H1 (cell line): ENCODE data around the gene MRPS2. TPM values are rescaled to one million over a fixed set of nuclear protein-coding genes. Genes with fewer than 3 reads are reported as not detected.

Experiments used
- CTCF ChIA-PET: fragments of 300-600 bp; sonication (Branson Sonifier 250); formaldehyde crosslinking; loops from one replicate; lab custom pipeline; 2021; ENCODE audit not compliant: partially characterized antibody; lab: Charles Lee
- POLR2A ChIA-PET: fragments of 300-600 bp; sonication (Branson Sonifier 250); formaldehyde crosslinking; loops from one replicate; lab custom pipeline; 2021; ENCODE audit warnings: inconsistent platforms; ENCODE audit not compliant: partially characterized antibody; lab: Charles Lee
- DNase-seq, 2 experiments: peaks; one replicate each; pipeline versions ENCODE4 v3.0.0 to v3.0.0-alpha.2; 2010 to 2022; ENCODE audit warnings: low spot score in 2 of 2, low read depth in 1 of 2, mixed read lengths in 1 of 2
- FAIRE-seq: peaks from 2 replicates; lab custom pipeline; 2011; peaks lifted over from hg19 to GRCh38; lab: Jason Lieb, UNC
- H2AFZ ChIP-seq: 2 replicates; pipeline ENCODE4 v1.8.1; 2012; ENCODE audit warnings: low read length, inconsistent platforms
- H2AK5ac ChIP-seq: 2 replicates; pipeline ENCODE4 v1.6.1; 2013; ENCODE audit warnings: low read depth, low read length
- H2BK120ac ChIP-seq: replicated peaks from 2 replicates; pipeline ENCODE3; 2013; ENCODE audit warnings: low read depth, low read length, inconsistent platforms
- H2BK12ac ChIP-seq: 2 replicates; pipeline ENCODE4 v1.6.1; 2013; ENCODE audit warnings: low read depth, low read length
- H2BK15ac ChIP-seq: 2 replicates; pipeline ENCODE4 v1.6.1; 2013; ENCODE audit warnings: low read length
- H2BK20ac ChIP-seq: 2 replicates; pipeline ENCODE4 v1.6.1; 2013; ENCODE audit warnings: low read length
- H2BK5ac ChIP-seq: 2 replicates; pipeline ENCODE4 v1.6.1; 2013; ENCODE audit warnings: low read depth, low read length
- H3K14ac ChIP-seq: 2 replicates; pipeline ENCODE4 v1.6.1; 2013; ENCODE audit warnings: inconsistent platforms; ENCODE audit not compliant: insufficient read length
- H3K18ac ChIP-seq: 2 replicates; pipeline ENCODE4 v1.6.1; 2013; ENCODE audit warnings: low read length; ENCODE audit errors: extremely low read depth
- H3K23ac ChIP-seq: 2 replicates; pipeline ENCODE4 v1.6.1; 2013; ENCODE audit warnings: inconsistent platforms; ENCODE audit not compliant: insufficient read length
- H3K23me2 ChIP-seq: 2 replicates; pipeline ENCODE4 v1.6.1; 2013; ENCODE audit warnings: low read depth, low read length
- H3K27ac ChIP-seq: 2 replicates; pipeline ENCODE4 v1.6.1; 2011; ENCODE audit warnings: low read depth, low read length, inconsistent platforms
- H3K27me3 ChIP-seq, 4 experiments: replicated peaks in 1 of 4; 1 replicate in 1 of 4; 2 replicates in 3 of 4; pipeline versions ENCODE4 v1.6.1 to v1.8.1; 2011 to 2013; ENCODE audit warnings: low read length in 3 of 4, mild to moderate bottlenecking in 3 of 4, inconsistent platforms in 2 of 4, mixed read lengths in 2 of 4, moderate library complexity in 1 of 4; ENCODE audit not compliant: control insufficient read depth in 3 of 4, insufficient read depth in 3 of 4; ENCODE audit errors: extremely low read depth in 1 of 4
- H3K36me3 ChIP-seq, 4 experiments: 2 replicates each; pipeline versions ENCODE4 v1.6.1 to v1.8.1; 2011 to 2013; ENCODE audit warnings: mild to moderate bottlenecking in 4 of 4, low read length in 3 of 4, moderate library complexity in 2 of 4, control low read depth in 1 of 4, inconsistent platforms in 1 of 4; ENCODE audit not compliant: insufficient read depth in 4 of 4, control insufficient read depth in 2 of 4
- H3K4ac ChIP-seq: replicated peaks from 2 replicates; pipeline ENCODE3; 2013; ENCODE audit warnings: low read length, low read depth, mixed read lengths, inconsistent platforms; ENCODE audit not compliant: insufficient read length
- H3K4me1 ChIP-seq, 4 experiments: replicated peaks in 1 of 4; 1 replicate in 1 of 4; 2 replicates in 3 of 4; pipeline versions ENCODE4 v1.6.1 to v1.8.1; 2011 to 2013; ENCODE audit warnings: low read length in 3 of 4, inconsistent platforms in 2 of 4, mixed read lengths in 1 of 4; ENCODE audit not compliant: insufficient read depth in 4 of 4, control insufficient read depth in 3 of 4
- H3K4me2 ChIP-seq, 2 experiments: 2 replicates each; pipeline versions ENCODE4 v1.6.1 to v1.8.1; 2011 to 2013; ENCODE audit warnings: low read depth in 2 of 2, low read length in 2 of 2, control low read depth in 1 of 2, inconsistent platforms in 1 of 2, mild to moderate bottlenecking in 1 of 2; ENCODE audit not compliant: insufficient read depth in 1 of 2
- H3K4me3 ChIP-seq, 4 experiments: fragments of 200-600, 300-600 bp in 1 of 4; sonication (generic), shearing (Covaris generic), sonication (Bioruptor Twin) in 1 of 4; 2 replicates each; pipeline versions ENCODE4 v1.5.1 to v1.8.1; 2011 to 2016; ENCODE audit warnings: low read length in 4 of 4, low read depth in 3 of 4, control low read depth in 2 of 4, inconsistent platforms in 2 of 4, mild to moderate bottlenecking in 2 of 4, mixed read lengths in 1 of 4, moderate library complexity in 1 of 4; ENCODE audit not compliant: insufficient read depth in 2 of 4; ENCODE audit errors: extremely low read depth in 1 of 4
- H3K56ac ChIP-seq: replicated peaks from 2 replicates; pipeline ENCODE3; 2013; ENCODE audit warnings: low read depth, mild to moderate bottlenecking, mixed read lengths, low read length, inconsistent platforms; ENCODE audit not compliant: insufficient read length
- H3K79me1 ChIP-seq: 2 replicates; pipeline ENCODE4 v1.6.1; 2013; ENCODE audit warnings: low read depth, low read length, control low read depth
- H3K79me2 ChIP-seq, 2 experiments: 2 replicates each; pipeline versions ENCODE4 v1.6.1 to v1.8.1; 2012 to 2013; ENCODE audit warnings: low read length in 2 of 2, mild to moderate bottlenecking in 2 of 2, inconsistent platforms in 1 of 2; ENCODE audit not compliant: insufficient read depth in 2 of 2, control insufficient read depth in 1 of 2
- H3K9ac ChIP-seq, 4 experiments: replicated peaks in 1 of 4; 1 replicate in 1 of 4; 2 replicates in 3 of 4; pipeline versions ENCODE4 v1.6.1 to v1.8.1; 2011 to 2013; ENCODE audit warnings: low read depth in 3 of 4, low read length in 3 of 4, control low read depth in 2 of 4, mild to moderate bottlenecking in 2 of 4, moderate library complexity in 2 of 4, inconsistent platforms in 1 of 4; ENCODE audit errors: extremely low read depth in 1 of 4
- H3K9me3 ChIP-seq, 2 experiments: 2 replicates each; pipeline versions ENCODE4 v1.6.1 to v1.8.1; 2012 to 2013; ENCODE audit warnings: mild to moderate bottlenecking in 2 of 2, moderate library complexity in 2 of 2, control low read depth in 1 of 2, inconsistent platforms in 1 of 2, low read depth in 1 of 2, low read length in 1 of 2, mixed read lengths in 1 of 2; ENCODE audit not compliant: insufficient read depth in 2 of 2
- H4K20me1 ChIP-seq, 2 experiments: replicated peaks in 1 of 2; 2 replicates each; pipeline versions ENCODE3 to v1.8.1; 2011 to 2013; ENCODE audit warnings: inconsistent platforms in 2 of 2, low read length in 2 of 2, mild to moderate bottlenecking in 1 of 2; ENCODE audit not compliant: insufficient read depth in 2 of 2, control insufficient read depth in 1 of 2
- H4K5ac ChIP-seq: 2 replicates; pipeline ENCODE4 v1.6.1; 2013; ENCODE audit warnings: low read length, low read depth, mixed read lengths, inconsistent platforms; ENCODE audit not compliant: insufficient read length
- H4K8ac ChIP-seq: 2 replicates; pipeline ENCODE4 v1.8.0; 2013; ENCODE audit warnings: mild to moderate bottlenecking, moderate library complexity, low read length, inconsistent platforms; ENCODE audit not compliant: insufficient read depth; ENCODE audit errors: extremely low read depth
- H4K91ac ChIP-seq: replicated peaks from 2 replicates; pipeline ENCODE3; 2013; ENCODE audit warnings: low read length, mixed read lengths, inconsistent platforms; ENCODE audit not compliant: insufficient read length
- BCL11A ChIP-seq, 2 experiments: IDR thresholded peaks; one replicate each; pipeline ENCODE4 v1.6.1; 2011; ENCODE audit warnings: low read depth in 2 of 2, low read length in 2 of 2, mild to moderate bottlenecking in 2 of 2
- CHD2 ChIP-seq: IDR thresholded peaks from 2 replicates; pipeline ENCODE4 v1.6.1; 2012; ENCODE audit warnings: low read length, improper control_type of control experiment
- CTBP2 ChIP-seq: IDR thresholded peaks from 2 replicates; pipeline ENCODE4 v1.7.0; 2011; ENCODE audit warnings: borderline replicate concordance, mild to moderate bottlenecking, moderate library complexity, mixed read lengths, low read length; ENCODE audit not compliant: insufficient read depth, insufficient read length
- HDAC6 ChIP-seq: IDR thresholded peaks from one replicate; pipeline ENCODE4 v1.7.1; 2012; ENCODE audit warnings: low read depth, mild to moderate bottlenecking, inconsistent platforms, low read length, moderate library complexity
- JUND ChIP-seq: IDR thresholded peaks from 2 replicates; pipeline ENCODE4 v1.6.1; 2011; ENCODE audit warnings: mild to moderate bottlenecking, improper control_type of control experiment, low read length
- KDM1A ChIP-seq: fragments of 200-600, 300-600 bp; sonication (generic); IDR thresholded peaks from 2 replicates; pipeline ENCODE4 v1.7.1; 2016; ENCODE audit warnings: mild to moderate bottlenecking, low read length, borderline replicate concordance
- NRF1 ChIP-seq: IDR thresholded peaks from 2 replicates; pipeline ENCODE4 v1.6.1; 2011; ENCODE audit warnings: mild to moderate bottlenecking, low read depth, low read length, improper control_type of control experiment
- RBBP5 ChIP-seq: IDR thresholded peaks from 2 replicates; pipeline ENCODE4 v1.7.1; 2012; ENCODE audit warnings: low read depth, mild to moderate bottlenecking, inconsistent platforms, low read length, moderate library complexity, borderline replicate concordance
- SIN3A ChIP-seq, 2 experiments: IDR thresholded peaks in 1 of 2; conservative IDR thresholded peaks in 1 of 2; 2 replicates each; pipeline ENCODE4 v1.6.1; 2011 to 2012; ENCODE audit warnings: low read length in 2 of 2, improper control_type of control experiment in 1 of 2, low read depth in 1 of 2, mild to moderate bottlenecking in 1 of 2
- SIRT6 ChIP-seq: IDR thresholded peaks from one replicate; pipeline ENCODE4 v1.7.1; 2012; ENCODE audit warnings: low read length, inconsistent platforms
- TAF7 ChIP-seq: optimal IDR thresholded peaks from 2 replicates; pipeline ENCODE3; 2011; ENCODE audit warnings: low read depth, mild to moderate bottlenecking, inconsistent platforms, low read length, moderate library complexity, borderline replicate concordance
- YY1 ChIP-seq: IDR thresholded peaks from 2 replicates; pipeline ENCODE4 v1.6.1; 2011; ENCODE audit warnings: low read depth, mild to moderate bottlenecking, low read length
- WGBS, 2 experiments: shearing (Covaris generic) in 1 of 2; methylation state at CpG; one replicate each; pipeline versions ENCODE4 v1.1.6 to v1.1.7; 2013 to 2015; ENCODE audit warnings: low lambda C conversion rate in 2 of 2, mixed read lengths in 2 of 2, inconsistent platforms in 1 of 2, low coverage in 1 of 2, missing lambda C conversion rate in 1 of 2; ENCODE audit not compliant: insufficient replicate concordance in 2 of 2, insufficient coverage in 1 of 2, insufficient read length in 1 of 2; ENCODE audit errors: extremely low coverage in 1 of 2, missing lambda C conversion rate in 1 of 2; 5-methylcytosine and 5-hydroxymethylcytosine counted together
- polyA plus RNA-seq, 7 experiments: library from polyadenylated mRNA; depleted of rRNA in 3 of 7; stranded (reverse) in 5 of 7; unstranded in 2 of 7; fragments of >200 nt in 5 of 7; fragments of 200-250 nt in 2 of 7; gene quantifications; 1 replicate in 5 of 7; 2 replicates in 1 of 7; 4 replicates in 1 of 7; pipeline versions ENCODE4 v1.2.1 to v1.2.3, GENCODE V29; 2011 to 2013; ENCODE audit warnings: missing spikeins in 2 of 7, mixed read lengths in 2 of 7
- total RNA-seq: library from RNA; stranded (reverse); fragmentation: NEBNext Ultra II Directional; extraction: Animal tissue kit (Norgen Biotek cat#: 25700); gene quantifications from 2 replicates; pipeline ENCODE4 v1.2.1, GENCODE V29; 2021

MRPS2 gene
- total and polyA plus RNA-seq, 2 of the 8 experiments (the other 6 are each of a cell fraction or from before 2014, with no cell fraction given), result 78.6 to 476 TPM

GRCh38 chr9:135506327-135507103 lies 6.0 kb downstream of the MRPS2 start:
- no peak overlapping the region; the same call in 1 of the 2 replicates for H3K27ac ChIP-seq
- no peak for FAIRE-seq
- no peak for TF ChIP-seq CHD2
- TF ChIP-seq TAF7, result no peak
- no peak for TF ChIP-seq KDM1A
- no peak for TF ChIP-seq SIRT6
- TF ChIP-seq RBBP5, result no peak
- no peak for TF ChIP-seq BCL11A (IDR thresholded peaks at IDR 0.05; ENCODE audit: low read depth in 2 of 2, low read length in 2 of 2)
- no peak for TF ChIP-seq JUND
- no peak for TF ChIP-seq SIN3A (conservative IDR thresholded peaks at IDR 0.05 in 1 of 2, IDR thresholded peaks at IDR 0.05 in 1 of 2; ENCODE audit: low read depth in 1 of 2, low read length in 2 of 2)
- TF ChIP-seq CTBP2, result no peak
- no peak for TF ChIP-seq NRF1
- TF ChIP-seq YY1, result no peak
- TF ChIP-seq HDAC6, result no peak

More at GRCh38 chr9:135506327-135507103, 6.0 kb downstream of the MRPS2 start:
- no peak overlapping the region for H2BK15ac ChIP-seq
- no peak overlapping the region for H2AK5ac ChIP-seq
- no peak overlapping the region for H4K91ac ChIP-seq
- no peaks in the 10 kb centered on the region for H3K9me3 ChIP-seq
- H3K56ac ChIP-seq, result no peak overlapping the region
- peaks cover 0 to 8% of the 10 kb centered on the region in 2 experiments; a peak in 2 of 4 replicates for H3K79me2 ChIP-seq
- no peaks in the 10 kb centered on the region for H3K27me3 ChIP-seq
- H3K4me2 ChIP-seq, result no peak overlapping the region
- WGBS, 2 experiments, result 92% methylated on average over 8 of the region's 14 CpGs; no CpG with 5 or more reads in 1 of the 2 experiments
- H2AFZ ChIP-seq, result no peak overlapping the region
- ChIA-PET POLR2A (interaction anchor here (0.6 to 2.8 kb wide), 6 partner anchors 20 to 176 kb away, joined by 3 to 10 read pairs (median 3); no protein-coding TSS in a partner anchor), CTCF (interaction anchor here (1.2 to 2.2 kb wide), 10 partner anchors 11 to 432 kb away, joined by 3 to 14 read pairs (median 4); no protein-coding TSS in a partner anchor)
- no peak overlapping the region for H2BK120ac ChIP-seq
- H4K5ac ChIP-seq, result no peak overlapping the region
- H2BK20ac ChIP-seq, result no peak overlapping the region
- H3K9ac ChIP-seq, result no peak overlapping the region
- H2BK12ac ChIP-seq, result no peak overlapping the region
- H3K4me1 ChIP-seq, result peaks cover 0 to 11% (median 3%) of the 10 kb centered on the region in 4 experiments; a peak in 5 of 7 replicates
- no peak overlapping the region for H3K14ac ChIP-seq
- H4K20me1 ChIP-seq, result peaks cover 15 to 18% of the 10 kb centered on the region in 2 experiments
- peak in 1 of 2 experiments; percentile 58 for DNase-seq
- no peak overlapping the region for H3K18ac ChIP-seq
- 0 out of 2 replicates have a peak, but pooled peaks cover 2% of the 10 kb centered on the region for H3K79me1 ChIP-seq
- no peak overlapping the region for H3K23ac ChIP-seq
- H3K4me3 ChIP-seq, result no peak overlapping the region
- peaks cover 8 to 30% (median 20%) of the 10 kb centered on the region in 4 experiments; a peak in 7 of 8 replicates for H3K36me3 ChIP-seq
- no peaks in the 10 kb centered on the region; the same call in 1 of the 2 replicates for H3K23me2 ChIP-seq
- 0 out of 2 replicates have a peak overlapping the region, but pooled peaks have one; percentile 52 for H2BK5ac ChIP-seq
- peak overlapping the region; percentile 23 for H4K8ac ChIP-seq
- H3K4ac ChIP-seq, result no peak overlapping the region
